B cell (primary cell): ENCODE measurements around the gene TRIM41. TPM values are rescaled to one million over a fixed set of nuclear protein-coding genes. Genes with fewer than 3 reads are reported as not detected.
"Not testable (repeated sequence)": the region's sequence is repeated elsewhere in the genome, so short reads cannot be mapped to it uniquely, and the experiment has no call there.

Source experiments
- ATAC-seq: fragments of 200-7000 bp; cut with Tn5 transposase; one replicate; pipeline ENCODE4 v1.10.0; 2021; ENCODE audit warnings: low read depth, mild to moderate bottlenecking, moderate number of reproducible peaks, moderate library complexity
- CTCF ChIA-PET: fragments of 350-600 bp; sonication (Branson Sonifier 250); formaldehyde crosslinking; loops from one replicate; lab custom pipeline; 2021; ENCODE audit warnings: antibody characterized with exemption, inconsistent platforms; lab: Charles Lee
- POLR2A ChIA-PET: fragments of 350-600 bp; sonication (Branson Sonifier 250); formaldehyde crosslinking; loops from one replicate; lab custom pipeline; 2021; ENCODE audit warnings: antibody characterized with exemption; lab: Charles Lee
- DNase-seq: peaks from one replicate; pipeline ENCODE4 v3.0.0; 2013
- H2AFZ ChIP-seq: 2 replicates; pipeline ENCODE4 v1.6.1; 2012; ENCODE audit warnings: mild to moderate bottlenecking, low read depth, low read length; ENCODE audit not compliant: insufficient read depth, poor library complexity, severe bottlenecking
- H3K27ac ChIP-seq, 2 donors: 1 replicate in 1 of 2; 2 replicates in 1 of 2; pipeline ENCODE4 v1.5.1; 2012 to 2013; ENCODE audit warnings: low read length in 2 of 2, mild to moderate bottlenecking in 2 of 2, moderate library complexity in 1 of 2
- H3K27me3 ChIP-seq, 4 experiments: fragments of 200-600 bp in 1 of 4; sonication (generic) in 1 of 4; replicated peaks in 1 of 4; 1 replicate in 2 of 4; 2 replicates in 2 of 4; pipeline versions ENCODE4 v1.6.1 to v1.7.0; 2013 to 2016; ENCODE audit warnings: low read length in 3 of 4, mild to moderate bottlenecking in 2 of 4, mixed read lengths in 1 of 4, moderate library complexity in 1 of 4; ENCODE audit not compliant: insufficient read depth in 4 of 4, control insufficient read depth in 3 of 4; ENCODE audit errors: control extremely low read depth in 1 of 4
- H3K36me3 ChIP-seq, 2 experiments: replicated peaks in 1 of 2; 1 replicate in 1 of 2; 2 replicates in 1 of 2; pipeline versions ENCODE4 v1.6.1 to v1.7.1; 2013; ENCODE audit warnings: low read length in 1 of 2; ENCODE audit not compliant: insufficient read depth in 2 of 2, control insufficient read depth in 1 of 2; ENCODE audit errors: control extremely low read depth in 1 of 2, extremely low read depth in 1 of 2
- H3K4me1 ChIP-seq, 2 donors: fragments of 200-600 bp in 1 of 2; sonication (generic) in 1 of 2; 1 replicate in 1 of 2; 2 replicates in 1 of 2; pipeline versions ENCODE4 v1.5.1 to v1.6.1; 2013 to 2017; ENCODE audit warnings: low read length in 2 of 2; ENCODE audit not compliant: control insufficient read depth in 2 of 2, insufficient read depth in 2 of 2
- H3K4me2 ChIP-seq: replicated peaks from 2 replicates; pipeline ENCODE3; 2012; ENCODE audit warnings: mild to moderate bottlenecking, low read depth, low read length; ENCODE audit not compliant: poor library complexity, severe bottlenecking
- H3K4me3 ChIP-seq, 5 experiments: fragments of 200-600 bp in 1 of 5; sonication (generic) in 1 of 5; 1 replicate in 3 of 5; 2 replicates in 2 of 5; pipeline versions ENCODE4 v1.5.1 to v1.7.0; 2011 to 2016; ENCODE audit warnings: low read length in 4 of 5, mild to moderate bottlenecking in 4 of 5, low read depth in 2 of 5, control low read depth in 1 of 5, moderate library complexity in 1 of 5; ENCODE audit not compliant: insufficient read depth in 1 of 5; ENCODE audit errors: control extremely low read depth in 1 of 5, extremely low read depth in 1 of 5
- H3K79me2 ChIP-seq: fragments of 200-600 bp; sonication (generic); one replicate; pipeline ENCODE4 v1.6.0; 2016; ENCODE audit warnings: low read length; ENCODE audit not compliant: control insufficient read depth, insufficient read depth
- H3K9ac ChIP-seq: fragments of 200-600 bp; sonication (generic); 2 replicates; pipeline ENCODE4 v1.6.1; 2017; ENCODE audit warnings: mild to moderate bottlenecking, low read length, moderate library complexity
- H3K9me3 ChIP-seq, 3 donors: one replicate each; pipeline versions ENCODE4 v1.6.1 to v1.7.1; 2013; ENCODE audit warnings: low read length in 2 of 3; ENCODE audit not compliant: control insufficient read depth in 2 of 3, insufficient read depth in 1 of 3; ENCODE audit errors: control extremely low read depth in 1 of 3
- H4K20me1 ChIP-seq: 2 replicates; pipeline ENCODE4 v1.6.0; 2012; ENCODE audit warnings: mild to moderate bottlenecking, low read length; ENCODE audit not compliant: insufficient read depth, control insufficient read depth, poor library complexity, severe bottlenecking
- H3K27ac Mint-ChIP-seq: one replicate; pipeline ENCODE4 v1.8.0; 2021; ENCODE audit warnings: mixed read lengths
- H3K27me3 Mint-ChIP-seq: one replicate; pipeline ENCODE4 v1.8.0; 2021; ENCODE audit warnings: mixed read lengths
- H3K4me1 Mint-ChIP-seq: one replicate; pipeline ENCODE4 v1.8.0; 2021; ENCODE audit warnings: mixed read lengths
- H3K4me3 Mint-ChIP-seq: one replicate; pipeline ENCODE4 v1.8.0; 2021; ENCODE audit warnings: mixed read lengths
- H3K9me3 Mint-ChIP-seq: one replicate; pipeline ENCODE4 v1.8.0; 2022; ENCODE audit warnings: mixed read lengths; ENCODE audit not compliant: insufficient read depth
- EZH2 ChIP-seq: IDR thresholded peaks from 2 replicates; pipeline ENCODE4 v1.6.1; 2012; ENCODE audit warnings: borderline replicate concordance, low read depth, mild to moderate bottlenecking, moderate library complexity, low read length; ENCODE audit not compliant: insufficient read depth, poor library complexity, severe bottlenecking
- WGBS: methylation state at CpG from one replicate; pipeline ENCODE4 v1.1.5; 2013; ENCODE audit warnings: missing lambda C conversion rate; ENCODE audit not compliant: insufficient coverage; 5-methylcytosine and 5-hydroxymethylcytosine counted together
- intact Hi-C: fragments of 100-400 bp; cut with micrococcal nuclease; formaldehyde crosslinking; loops from one replicate; pipeline ENCODE4 v1.10.0; 2022
- polyA plus RNA-seq: library from polyadenylated mRNA; depleted of rRNA; stranded (reverse); fragments of >200 nt; gene quantifications from 2 replicates; pipeline ENCODE4 v1.2.3, GENCODE V29; 2012
- total RNA-seq, 2 donors: library from RNA; stranded (reverse); fragments of 120-200 nt in 1 of 2; gene quantifications; 1 replicate in 1 of 2; 2 replicates in 1 of 2; pipeline versions ENCODE4 v1.2.3 to v1.2.4, GENCODE V29; 2013 to 2022
- TF ChIP-seq, protein P1 (sequence below): fragments of 200-600 bp; IDR thresholded peaks from one replicate; pipeline ENCODE4 v1.8.0; 2022; ENCODE audit warnings: antibody characterized with exemption, mild to moderate bottlenecking

The TRIM41 gene
- total and polyA plus RNA-seq, 2 donors (not counting 1 experiment from before 2014, with no cell fraction given): 28.4 to 44.3 TPM

- H4K20me1 ChIP-seq: no peaks in the 10 kb centered on the region
- CTCF ChIA-PET: interaction anchor here (0.9 to 7.9 kb wide), 10 partner anchors 9 to 53 kb away, joined by 3 to 105 read pairs (median 6); partner anchors contain the start of genes TRIM41 and TRIM52
- H3K9me3 Mint-ChIP-seq: no peaks in the 10 kb centered on the region
Measured at GRCh38 chr5:181207960-181208253, 15.2 kb upstream of the TRIM41 start.

DNA sequence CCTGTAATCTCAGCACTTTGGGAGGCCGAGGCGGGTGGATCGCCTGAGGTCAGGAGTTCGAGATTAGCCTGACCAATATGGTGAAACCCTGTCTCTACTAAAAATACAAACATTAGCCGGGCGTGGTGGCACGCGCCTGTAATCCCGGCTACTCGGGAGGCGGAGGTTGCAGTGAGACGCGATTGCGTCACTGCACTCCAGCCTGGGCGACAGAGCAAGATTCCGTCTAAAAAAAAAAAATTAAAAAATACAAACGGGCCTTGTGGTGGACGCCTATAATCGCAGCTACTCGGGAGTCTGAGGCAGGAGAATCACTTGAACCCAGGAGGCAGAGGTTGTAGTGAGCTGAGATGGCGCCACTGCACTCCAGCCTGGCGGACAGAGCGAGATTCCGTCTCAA is 14.1 kb upstream of the TRIM41 start:
- ATAC-seq, H4K20me1 ChIP-seq, H3K27ac Mint-ChIP-seq, H3K9me3 Mint-ChIP-seq, H3K9ac ChIP-seq, DNase-seq, CTCF ChIA-PET, H2AFZ ChIP-seq, H3K36me3 ChIP-seq, H3K4me3 Mint-ChIP-seq, H3K79me2 ChIP-seq, H3K4me3 ChIP-seq, H3K4me2 ChIP-seq, H3K27ac ChIP-seq: not testable (repeated sequence)
- Histone ChIP-seq H3K4me1 (peaks cover 15 to 29% of the 10 kb centered on the region in 2 donors), H3K9me3 (peaks cover 0 to 18% (median 2%) of the 10 kb centered on the region in 3 donors), H3K27me3 (peaks cover 0 to 16% (median 8%) of the 10 kb centered on the region in 4 experiments)
- peaks cover 14% of the 10 kb centered on the region for H3K27me3 Mint-ChIP-seq
- H3K4me1 Mint-ChIP-seq: peaks cover 34% of the 10 kb centered on the region
- 91% methylated on average over 18 of the region's 24 CpGs for WGBS
- POLR2A ChIA-PET: interaction anchor here (3.6 kb wide), 1 partner anchor 18 kb away, joined by 73 read pairs; no protein-coding TSS in a partner anchor
- intact Hi-C loops: loop anchor here (5.0 kb wide), 1 partner anchor 33 kb away; the partner anchor contains the start of gene RACK1

More at GRCh38 chr5:181207960-181208253, 15.2 kb upstream of the TRIM41 start:
- H3K4me1 ChIP-seq: peaks cover 23 to 35% of the 10 kb centered on the region in 2 donors
- peak overlapping the region; percentile 98 for H3K4me3 Mint-ChIP-seq
- POLR2A ChIA-PET: interaction anchor here (0.7 to 3.6 kb wide), 11 partner anchors 9 to 347 kb away, joined by 3 to 73 read pairs (median 6); partner anchors contain the start of genes TRIM41, TRIM52 and ZFP62
- peaks cover 0 to 26% (median 11%) of the 10 kb centered on the region in 4 experiments for H3K27me3 ChIP-seq
- H3K4me2 ChIP-seq: peak overlapping the region; percentile 94
- H3K27ac ChIP-seq: no peak overlapping the region
- H3K79me2 ChIP-seq: no peaks in the 10 kb centered on the region
- H3K36me3 ChIP-seq: no peaks in the 10 kb centered on the region
- TF ChIP-seq, protein P1, sequence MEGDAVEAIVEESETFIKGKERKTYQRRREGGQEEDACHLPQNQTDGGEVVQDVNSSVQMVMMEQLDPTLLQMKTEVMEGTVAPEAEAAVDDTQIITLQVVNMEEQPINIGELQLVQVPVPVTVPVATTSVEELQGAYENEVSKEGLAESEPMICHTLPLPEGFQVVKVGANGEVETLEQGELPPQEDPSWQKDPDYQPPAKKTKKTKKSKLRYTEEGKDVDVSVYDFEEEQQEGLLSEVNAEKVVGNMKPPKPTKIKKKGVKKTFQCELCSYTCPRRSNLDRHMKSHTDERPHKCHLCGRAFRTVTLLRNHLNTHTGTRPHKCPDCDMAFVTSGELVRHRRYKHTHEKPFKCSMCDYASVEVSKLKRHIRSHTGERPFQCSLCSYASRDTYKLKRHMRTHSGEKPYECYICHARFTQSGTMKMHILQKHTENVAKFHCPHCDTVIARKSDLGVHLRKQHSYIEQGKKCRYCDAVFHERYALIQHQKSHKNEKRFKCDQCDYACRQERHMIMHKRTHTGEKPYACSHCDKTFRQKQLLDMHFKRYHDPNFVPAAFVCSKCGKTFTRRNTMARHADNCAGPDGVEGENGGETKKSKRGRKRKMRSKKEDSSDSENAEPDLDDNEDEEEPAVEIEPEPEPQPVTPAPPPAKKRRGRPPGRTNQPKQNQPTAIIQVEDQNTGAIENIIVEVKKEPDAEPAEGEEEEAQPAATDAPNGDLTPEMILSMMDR: no peak
- TF ChIP-seq EZH2: no peak
- H3K4me3 ChIP-seq: peak overlapping the region in 3 of 5 experiments; percentile 54 to 71 (median 68)
- peak overlapping the region; percentile 65 for H3K9ac ChIP-seq
- H3K4me1 Mint-ChIP-seq: peaks cover 40% of the 10 kb centered on the region
- H3K27me3 Mint-ChIP-seq: peaks cover 14% of the 10 kb centered on the region
- peaks cover 0 to 20% (median 2%) of the 10 kb centered on the region in 3 donors for H3K9me3 ChIP-seq
- WGBS: 25% methylated on average over 1 of the region's 3 CpGs
- DNase-seq (no peak), ATAC-seq (no peak)
- no peak overlapping the region for H2AFZ ChIP-seq
- H3K27ac Mint-ChIP-seq: peak overlapping the region; percentile 95
- intact Hi-C loops: loop anchor here (1.0 to 5.0 kb wide), 3 partner anchors 9 to 34 kb away; partner anchors contain the start of gene RACK1

GRCh38 chr5:181210148-181210547 is 12.9 kb upstream of the TRIM41 start:
- H3K79me2 ChIP-seq, H3K4me3 Mint-ChIP-seq, ATAC-seq, H3K27ac ChIP-seq, H3K4me3 ChIP-seq, H3K27ac Mint-ChIP-seq, H3K9me3 Mint-ChIP-seq, DNase-seq, H3K36me3 ChIP-seq, H3K9ac ChIP-seq, POLR2A ChIA-PET, H2AFZ ChIP-seq, H3K4me2 ChIP-seq, H4K20me1 ChIP-seq: not testable (repeated sequence)
- Histone ChIP-seq H3K27me3 (peaks cover 0 to 13% (median 6%) of the 10 kb centered on the region in 4 experiments), H3K9me3 (peaks cover 0 to 14% (median 2%) of the 10 kb centered on the region in 3 donors), H3K4me1 (peaks cover 13 to 25% of the 10 kb centered on the region in 2 donors)
- peaks cover 14% of the 10 kb centered on the region for H3K27me3 Mint-ChIP-seq
- peaks cover 28% of the 10 kb centered on the region for H3K4me1 Mint-ChIP-seq
- CTCF ChIA-PET: interaction anchor here (0.9 kb wide), 1 partner anchor 37 kb away, joined by 3 read pairs; no protein-coding TSS in a partner anchor
- intact Hi-C loops: loop anchor here (10.0 kb wide), 1 partner anchor 45 kb away; no protein-coding TSS in a partner anchor
- 88% methylated on average over 9 of the region's 11 CpGs for WGBS
